HG03045 (cell line): ENCODE results near the gene LRMDA.
"Not testable (repeated sequence)": the region's sequence is repeated elsewhere in the genome, so short reads cannot be mapped to it uniquely, and the experiment has no call there.

Experiments
- ATAC-seq: cut with Tn5 transposase; IDR thresholded peaks from one replicate; pipeline ENCODE4 v1.9.1; 2021; ENCODE audit warnings: mild to moderate bottlenecking, moderate library complexity; ENCODE audit not compliant: unreplicated experiment

The LRMDA gene

DNA sequence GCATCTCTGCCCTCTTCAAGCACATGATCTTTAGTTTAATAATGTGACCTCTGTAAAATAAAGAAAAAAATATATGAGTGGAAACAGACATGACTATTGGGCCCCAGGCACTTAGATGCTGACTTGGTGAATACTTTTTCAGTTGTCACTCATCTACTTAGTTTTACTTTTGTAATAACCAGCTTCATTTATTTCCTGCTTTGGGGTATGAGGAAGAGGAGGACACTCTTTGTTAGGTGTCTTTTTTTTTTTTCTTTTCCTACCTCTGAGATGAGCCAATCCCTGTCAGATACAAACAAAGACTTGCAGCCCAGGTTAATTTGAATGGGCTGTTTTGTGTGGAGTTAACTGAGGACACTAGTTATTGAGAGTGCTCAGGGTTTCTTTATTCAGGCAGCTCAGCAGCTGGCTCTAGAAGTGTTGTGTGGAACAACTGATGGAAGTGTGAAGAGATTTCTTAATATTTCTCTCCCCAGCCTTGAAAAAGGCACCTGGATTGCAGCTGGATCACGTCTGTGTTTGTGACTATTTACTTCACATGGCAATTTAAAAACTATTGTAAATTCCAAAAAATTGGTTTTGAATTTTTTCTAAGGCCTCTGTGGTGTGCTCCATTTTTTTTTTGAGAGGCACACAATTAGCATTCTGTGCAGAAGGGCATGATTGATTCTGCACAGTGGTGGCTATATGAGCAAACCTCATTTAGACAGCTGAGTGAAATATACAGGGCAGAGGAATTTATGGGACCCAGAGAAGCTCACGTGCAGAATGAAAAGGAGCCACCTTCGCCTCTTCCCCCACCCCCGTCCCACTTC lies 333.8 kb downstream of the LRMDA start:
- ATAC-seq, result no peak

- no peak for ATAC-seq
These were observed 334.3 kb downstream of the LRMDA start for GRCh38 chr10:75765789-75766096.

DNA sequence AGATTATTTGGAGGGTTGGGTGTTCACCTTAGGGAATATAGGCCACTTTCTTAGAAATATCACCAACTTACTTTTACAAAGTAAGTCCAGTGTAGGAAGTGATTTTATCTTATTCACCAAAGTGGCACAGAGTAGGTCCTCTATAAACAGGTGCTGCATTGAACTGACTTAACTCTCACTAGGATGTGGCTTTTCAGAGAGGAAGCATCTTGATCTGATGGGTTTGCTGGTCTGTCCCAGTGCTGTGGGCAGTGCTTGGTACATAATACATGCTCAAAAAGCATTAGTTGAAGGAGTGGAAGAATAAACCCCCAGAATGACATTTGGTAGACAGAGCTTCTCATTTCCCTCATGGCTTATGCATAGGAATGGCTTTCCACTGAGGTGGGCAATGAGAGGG lies 334.7 kb downstream of the LRMDA start:
- no peak for ATAC-seq

DNA sequence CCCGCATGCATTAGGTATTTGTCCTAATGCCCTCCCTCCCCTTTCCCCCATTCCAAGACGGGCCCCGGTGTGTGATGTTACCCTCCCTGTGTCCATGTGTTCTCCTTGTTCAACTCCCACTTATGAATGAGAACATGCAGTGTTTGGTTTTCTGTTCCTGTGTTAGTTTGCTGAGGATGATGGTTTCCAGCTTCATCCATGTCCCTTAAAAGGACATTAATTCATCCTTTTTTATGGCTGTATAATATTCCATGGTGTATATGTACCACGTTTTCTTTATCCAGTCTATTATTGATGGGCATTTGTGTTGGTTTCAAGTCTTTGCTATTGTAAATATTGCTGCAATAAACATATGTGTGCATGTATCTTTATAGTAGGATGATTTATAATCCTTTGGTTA lies 335.3 kb downstream of the LRMDA start:
- not testable (repeated sequence) for ATAC-seq

GRCh38 chr10:75770626-75771081 lies 339.2 kb downstream of the LRMDA start:
- ATAC-seq, result no peak

- no peak for ATAC-seq
These were observed 340.2 kb downstream of the LRMDA start for GRCh38 chr10:75771606-75772005.

DNA sequence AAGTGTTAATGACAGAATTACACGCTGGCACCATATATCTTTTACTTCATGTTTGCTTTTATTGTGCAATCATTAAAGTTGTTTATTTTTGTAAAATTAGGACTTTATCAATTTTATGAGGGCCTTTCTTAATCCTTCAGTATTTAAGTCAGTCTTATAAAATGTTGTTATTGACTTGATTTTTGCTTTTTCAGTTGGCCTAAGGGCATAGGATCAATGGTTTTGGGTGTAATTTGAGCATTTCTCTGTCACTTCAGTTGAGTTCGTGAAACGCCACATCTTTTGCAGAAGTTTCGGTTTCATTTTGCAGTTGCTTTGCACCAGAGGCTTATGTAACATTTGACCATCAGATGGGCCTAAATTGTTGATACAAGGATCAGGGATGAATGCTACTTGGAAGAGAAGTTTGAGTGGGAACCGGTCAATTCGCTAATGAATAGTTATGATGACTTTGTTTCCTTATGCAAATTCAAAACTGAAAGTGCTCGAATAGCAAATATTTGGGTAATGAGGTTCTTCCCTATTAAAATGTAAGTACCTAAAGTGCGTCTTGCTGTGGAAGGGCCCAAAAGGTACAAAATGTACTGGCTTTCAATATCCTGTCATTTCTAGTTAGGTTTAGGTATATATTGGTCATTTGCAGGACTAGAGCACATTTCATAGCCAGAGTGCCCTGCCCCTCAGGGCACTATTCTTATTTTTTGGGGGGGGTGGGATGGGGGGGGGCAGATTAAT lies 340.9 kb downstream of the LRMDA start:
- no peak for ATAC-seq

DNA sequence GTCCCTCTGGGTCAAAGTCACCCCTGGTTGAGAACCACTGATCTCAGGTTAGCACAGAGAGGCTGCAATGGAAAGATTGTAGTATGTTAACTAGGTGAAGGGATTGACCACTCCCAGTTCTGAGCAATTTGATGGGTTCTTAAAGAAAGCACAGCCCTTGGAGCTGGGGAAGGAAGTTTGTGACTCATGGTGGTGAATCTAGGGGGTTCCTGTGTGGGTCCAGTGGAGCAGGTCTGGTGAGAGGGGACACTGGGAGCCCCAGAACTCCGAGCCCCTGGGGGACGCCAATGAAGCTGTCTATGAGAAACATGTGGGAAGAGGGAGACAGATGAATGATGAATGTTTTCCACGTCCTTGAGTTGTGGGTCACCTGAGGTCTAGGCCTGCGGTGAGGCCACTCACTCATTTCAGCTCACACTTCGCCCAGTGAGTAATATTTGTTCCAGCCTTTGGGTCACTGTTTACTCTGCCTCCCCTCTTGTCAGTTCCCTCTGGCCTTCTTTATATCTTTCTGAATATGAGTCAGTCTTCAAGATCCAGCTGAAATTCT lies 341.9 kb downstream of the LRMDA start:
- ATAC-seq, result no peak

DNA sequence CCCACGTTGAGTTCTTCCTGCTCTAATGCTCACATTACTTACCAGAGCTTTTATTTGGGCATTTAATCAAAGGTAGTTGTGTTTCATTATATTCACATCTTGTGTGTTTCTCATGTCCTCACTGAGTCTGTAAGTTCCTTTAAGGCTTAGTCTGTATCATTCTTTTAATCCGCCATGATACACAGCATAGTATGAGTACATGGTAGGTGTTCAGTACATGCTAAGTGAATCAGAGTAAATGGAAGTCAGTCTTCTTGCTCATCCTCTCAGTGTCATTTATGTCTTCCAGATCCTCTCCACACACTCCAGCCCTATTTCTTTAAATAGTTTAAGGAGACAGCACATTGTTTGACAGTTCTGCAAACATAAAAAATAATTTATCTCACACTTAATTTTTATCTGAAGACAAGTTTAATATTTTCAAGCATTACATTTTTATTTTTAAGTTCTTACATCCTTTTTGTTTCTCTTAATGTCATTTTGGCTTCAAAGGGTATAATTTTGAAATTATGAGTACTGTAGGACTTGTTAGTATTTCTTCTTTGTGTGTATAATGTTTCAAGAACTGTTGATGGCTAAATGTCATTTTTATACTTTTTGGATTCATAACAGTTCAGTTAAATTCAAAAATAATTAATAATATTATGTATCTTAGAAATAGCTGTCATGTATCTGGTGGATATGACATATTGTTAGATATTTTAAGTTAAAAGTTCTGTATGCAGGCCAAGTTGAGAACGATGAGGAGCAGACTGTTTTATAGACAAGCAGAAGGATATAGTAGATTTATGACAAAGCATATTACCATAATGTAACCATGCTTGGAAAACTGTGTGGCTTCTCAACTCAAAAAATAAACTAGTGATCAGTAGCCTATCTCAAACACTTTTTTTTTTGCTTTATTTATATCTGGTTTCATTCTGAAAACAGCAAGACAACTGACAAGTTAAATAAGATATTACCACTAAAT lies 342.7 kb downstream of the LRMDA start:
- no peak for ATAC-seq

- no peak for ATAC-seq
These were observed 343.5 kb downstream of the LRMDA start for GRCh38 chr10:75774783-75775490.

DNA sequence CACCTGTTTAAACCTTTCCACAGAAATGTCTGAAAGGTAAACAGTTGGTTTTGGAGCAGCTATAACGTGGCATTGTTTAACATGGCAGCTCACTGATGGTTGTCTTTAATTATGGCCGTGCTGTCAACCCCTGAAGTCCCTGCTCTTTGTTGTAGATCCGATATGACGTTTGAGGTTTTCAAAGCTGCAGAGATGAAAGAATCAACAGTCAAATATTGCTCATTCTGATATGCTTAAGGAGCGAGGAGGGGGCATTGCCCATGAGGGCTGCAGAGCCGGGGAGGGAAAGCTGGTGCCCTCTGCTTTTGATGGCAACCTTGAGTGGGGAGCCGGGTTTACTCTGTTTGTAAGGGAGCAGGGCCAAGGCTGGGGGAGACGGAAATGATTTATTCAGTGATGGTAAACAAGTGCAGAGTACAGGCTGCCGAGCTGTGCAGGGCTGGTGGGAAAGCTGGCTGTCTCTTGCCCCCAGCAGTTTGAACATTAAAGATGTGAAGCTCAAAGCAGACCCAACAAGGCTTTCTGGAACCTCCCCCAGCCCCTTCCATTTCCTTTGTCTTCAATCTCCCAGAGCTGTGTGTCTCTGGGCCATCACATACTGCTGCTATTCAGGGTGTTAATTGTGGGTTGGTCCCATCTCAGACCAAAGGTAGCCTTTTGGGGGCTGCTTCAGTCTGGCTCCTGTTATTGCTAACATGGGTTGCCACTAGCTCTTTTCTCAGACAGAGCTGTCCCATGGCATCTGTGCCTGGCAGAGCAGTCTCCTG lies 345.5 kb downstream of the LRMDA start:
- no peak for ATAC-seq

- no peak for ATAC-seq
These were observed 347.2 kb downstream of the LRMDA start for GRCh38 chr10:75778665-75779064.

DNA sequence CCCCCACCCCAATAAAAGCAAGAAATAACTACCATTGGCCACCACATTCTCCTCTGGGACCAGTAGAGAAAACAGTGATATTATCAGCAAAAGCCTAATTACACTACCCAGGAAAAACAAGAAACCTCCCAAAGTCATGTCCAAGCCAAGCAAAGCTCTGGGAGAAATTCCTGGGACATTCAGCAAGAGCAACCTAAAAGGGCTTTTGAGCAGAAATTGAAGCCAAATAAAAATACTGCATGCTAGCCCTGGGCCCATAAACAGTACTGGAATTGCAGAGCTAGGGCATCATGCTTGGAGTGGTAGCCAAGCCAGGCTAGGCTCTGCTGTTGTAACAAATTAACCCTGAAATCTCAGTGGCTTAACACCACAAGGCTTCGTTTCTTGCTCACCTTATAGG lies 347.9 kb downstream of the LRMDA start:
- no peak for ATAC-seq

- no peak for ATAC-seq
These were observed 351.2 kb downstream of the LRMDA start for GRCh38 chr10:75782463-75783248.

DNA sequence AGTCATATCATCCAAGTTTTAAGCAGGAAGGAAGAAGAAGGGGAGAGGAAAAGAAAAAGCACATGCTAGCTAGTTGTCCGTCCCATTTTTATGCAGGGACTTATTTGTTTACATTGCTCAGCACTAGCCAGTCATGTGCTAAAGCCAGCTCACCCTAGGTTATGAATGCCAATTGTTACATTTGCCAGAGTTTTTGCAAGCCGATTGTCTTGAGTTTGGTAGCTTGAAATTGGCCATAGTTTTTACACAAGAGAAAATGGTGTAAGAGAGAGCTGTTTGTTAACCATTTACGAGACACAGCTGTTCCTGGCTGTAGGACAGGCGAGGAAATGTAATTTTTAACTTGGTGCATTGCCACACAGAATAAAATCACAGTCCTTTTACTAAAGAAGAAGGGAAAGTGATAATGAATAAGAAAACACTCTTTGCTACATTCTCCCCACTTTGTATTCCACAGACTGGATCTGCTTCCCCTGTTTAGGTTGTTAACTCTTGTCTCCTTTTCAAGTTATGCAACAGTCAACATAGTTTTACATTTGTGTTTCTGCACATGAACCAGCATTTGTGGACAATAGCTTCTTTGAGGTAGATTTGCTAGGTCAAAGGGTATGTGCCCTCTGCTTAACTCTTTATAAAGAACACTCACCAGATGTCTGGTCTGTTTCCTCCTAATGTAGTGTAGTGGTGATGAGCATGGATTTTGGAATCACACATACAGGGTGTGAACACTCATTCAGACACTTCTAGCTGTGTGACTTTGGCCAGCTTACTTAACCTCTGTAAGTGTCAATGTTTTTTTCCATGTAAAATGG lies 357.2 kb downstream of the LRMDA start:
- ATAC-seq, result no peak

DNA sequence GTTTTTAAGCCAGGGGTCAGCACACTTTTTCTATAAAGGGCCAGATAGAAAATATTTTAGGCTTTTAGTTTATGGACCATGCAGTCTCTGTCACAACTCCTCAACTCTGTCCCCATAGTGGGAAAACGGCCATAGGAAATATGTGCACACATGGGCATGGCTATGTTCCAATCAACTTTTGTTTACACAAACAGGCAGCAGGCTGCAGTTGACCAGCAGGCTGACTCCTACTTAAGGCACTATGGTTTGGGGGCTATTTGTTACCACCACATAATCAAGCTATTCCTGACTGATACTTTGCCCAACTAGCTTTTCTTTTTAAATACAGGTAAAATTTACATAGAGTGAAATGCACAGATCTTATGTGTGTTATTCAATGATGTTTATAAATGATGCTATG lies 362.4 kb downstream of the LRMDA start:
- no peak for ATAC-seq

DNA sequence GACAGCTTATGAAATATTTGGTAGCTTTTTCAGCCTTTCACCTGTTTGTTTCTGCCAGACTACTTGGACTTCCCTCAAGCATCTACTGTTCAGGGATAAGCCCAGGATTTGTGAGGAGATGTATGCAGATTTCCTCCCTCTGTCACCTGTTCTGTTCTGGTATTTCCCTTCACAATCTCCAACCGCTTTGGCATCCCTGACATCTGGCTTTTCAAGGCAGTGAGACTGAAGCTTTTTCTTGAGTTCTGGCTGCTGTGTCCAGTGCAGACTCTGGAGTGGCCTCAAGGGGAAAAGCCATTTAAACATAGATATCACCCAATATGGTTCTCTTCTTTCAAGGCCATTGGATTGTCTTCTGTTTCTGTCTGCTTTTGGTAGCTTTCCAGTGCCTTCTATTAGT lies 369.7 kb downstream of the LRMDA start:
- no peak for ATAC-seq

DNA sequence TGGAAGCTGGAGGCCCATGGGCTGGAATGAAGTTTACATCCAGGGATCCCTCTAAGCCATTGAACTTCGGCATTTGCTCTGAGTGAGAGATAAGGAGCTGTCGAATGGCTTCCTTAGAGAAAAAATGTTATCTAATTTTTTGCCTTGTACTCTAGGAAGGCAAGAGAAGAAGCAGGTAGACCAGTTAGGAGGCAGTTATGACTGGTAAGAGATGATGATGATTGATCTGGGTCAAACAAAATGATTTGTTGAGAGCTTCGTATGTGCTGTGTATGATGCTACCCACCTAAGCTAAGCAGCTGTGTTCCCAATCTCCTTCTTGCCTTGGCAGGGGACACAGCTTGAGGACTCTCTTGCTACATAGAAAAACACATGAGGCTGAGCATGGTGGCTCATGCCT lies 370.2 kb downstream of the LRMDA start:
- ATAC-seq, result no peak
